Common myeloid progenitor, CD34-positive (primary cell): ENCODE measurements around the gene SERINC5.
"Not testable (repeated sequence)": the region's sequence is repeated elsewhere in the genome, so short reads cannot be mapped to it uniquely, and the experiment has no call there.

Experiments
- CTCF ChIA-PET: fragments of 350-600 bp; sonication (Branson Sonifier 250); formaldehyde crosslinking; loops from one replicate; lab custom pipeline; 2021; ENCODE audit warnings: antibody characterized with exemption; lab: Charles Lee
- POLR2A ChIA-PET: fragments of 350-600 bp; sonication (Branson Sonifier 250); formaldehyde crosslinking; loops from one replicate; lab custom pipeline; 2021; ENCODE audit warnings: antibody characterized with exemption; lab: Charles Lee
- DNase-seq, 3 donors: peaks; one replicate each; pipeline versions ENCODE4 v3.0.0 to v3.0.0-alpha.2; 2013
- H3K27ac ChIP-seq, 2 experiments: 1 replicate in 1 of 2; 2 replicates in 1 of 2; pipeline ENCODE4 v1.7.0; 2013; ENCODE audit warnings: inconsistent platforms in 2 of 2, low read length in 2 of 2, mild to moderate bottlenecking in 2 of 2, low read depth in 1 of 2, moderate library complexity in 1 of 2; ENCODE audit not compliant: severe bottlenecking in 2 of 2, insufficient read depth in 1 of 2, poor library complexity in 1 of 2
- H3K27me3 ChIP-seq, 5 experiments: replicated peaks in 2 of 5; 1 replicate in 3 of 5; 2 replicates in 2 of 5; pipeline versions ENCODE4 v1.6.1 to v1.7.0; 2013; ENCODE audit warnings: low read length in 4 of 5, mild to moderate bottlenecking in 2 of 5, moderate library complexity in 2 of 5, inconsistent platforms in 1 of 5; ENCODE audit not compliant: insufficient read depth in 5 of 5, control insufficient read depth in 4 of 5
- H3K36me3 ChIP-seq, 4 experiments: 1 replicate in 2 of 4; 2 replicates in 2 of 4; pipeline versions ENCODE4 v1.6.1 to v1.7.0; 2013; ENCODE audit warnings: low read length in 3 of 4, control low read depth in 1 of 4, mild to moderate bottlenecking in 1 of 4; ENCODE audit not compliant: control insufficient read depth in 4 of 4, insufficient read depth in 4 of 4
- H3K4me1 ChIP-seq, 4 experiments: 1 replicate in 3 of 4; 2 replicates in 1 of 4; pipeline versions ENCODE4 v1.6.1 to v1.7.1; 2013; ENCODE audit warnings: low read length in 3 of 4, mild to moderate bottlenecking in 3 of 4, control low read depth in 1 of 4, inconsistent platforms in 1 of 4, moderate library complexity in 1 of 4; ENCODE audit not compliant: control insufficient read depth in 4 of 4, insufficient read depth in 4 of 4; ENCODE audit errors: control extremely low read depth in 1 of 4
- H3K4me3 ChIP-seq, 7 experiments: 1 replicate in 4 of 7; 2 replicates in 3 of 7; pipeline versions ENCODE4 v1.5.1 to v1.7.0; 2013; ENCODE audit warnings: mild to moderate bottlenecking in 7 of 7, low read length in 6 of 7, moderate library complexity in 6 of 7, inconsistent platforms in 2 of 7, low read depth in 2 of 7, control low read depth in 1 of 7; ENCODE audit not compliant: insufficient read depth in 4 of 7, control insufficient read depth in 1 of 7; ENCODE audit errors: extremely low read depth in 1 of 7
- H3K9me3 ChIP-seq, 5 experiments: 1 replicate in 4 of 5; 2 replicates in 1 of 5; pipeline versions ENCODE4 v1.6.1 to v1.7.1; 2013; ENCODE audit warnings: low read length in 4 of 5, mild to moderate bottlenecking in 2 of 5, inconsistent platforms in 1 of 5, low read depth in 1 of 5, moderate library complexity in 1 of 5; ENCODE audit not compliant: control insufficient read depth in 4 of 5, insufficient read depth in 2 of 5; ENCODE audit errors: control extremely low read depth in 1 of 5
- WGBS: methylation state at CpG from one replicate; pipeline ENCODE4 v1.1.5; 2013; ENCODE audit not compliant: insufficient coverage; 5-methylcytosine and 5-hydroxymethylcytosine counted together

Gene SERINC5

GRCh38 chr5:80190960-80191359, 64.9 kb downstream of the SERINC5 start:
- ChIA-PET CTCF (no interaction called here), POLR2A (no interaction called here)
- H3K4me1 ChIP-seq = peaks cover 33 to 72% (median 43%) of the 10 kb centered on the region in 4 experiments
- no peak overlapping the region for H3K4me3 ChIP-seq
- H3K27ac ChIP-seq = peak overlapping the region in 1 of 2 experiments; percentile 55
- no peaks in the 10 kb centered on the region for H3K27me3 ChIP-seq
- no peaks in the 10 kb centered on the region for H3K9me3 ChIP-seq
- DNase-seq = peak in 2 of 3 donors; percentile 38 to 47
- WGBS = 64% methylated on average over 2 of the region's 3 CpGs
- H3K36me3 ChIP-seq = peaks cover 0 to 2% (median 0%) of the 10 kb centered on the region in 4 experiments

GRCh38 chr5:80189701-80190100, 66.1 kb downstream of the SERINC5 start:
- Histone ChIP-seq H3K36me3 (peaks cover 0 to 3% (median 0%) of the 10 kb centered on the region in 4 experiments), H3K4me3 (no peak overlapping the region), H3K27ac (no peak overlapping the region), H3K4me1 (peaks cover 33 to 77% (median 43%) of the 10 kb centered on the region in 4 experiments), H3K27me3 (no peaks in the 10 kb centered on the region), H3K9me3 (no peaks in the 10 kb centered on the region)
- POLR2A ChIA-PET = no interaction called here
- no peak for DNase-seq
- WGBS = no CpG with 5 or more reads among the region's 3 CpGs
- CTCF ChIA-PET = no interaction called here

GRCh38 chr5:80189201-80189600, 66.6 kb downstream of the SERINC5 start:
- ChIA-PET POLR2A (no interaction called here), CTCF (interaction anchor here (0.8 kb wide), 1 partner anchor 26 kb away, joined by 3 read pairs; no protein-coding TSS in a partner anchor)
- Histone ChIP-seq H3K36me3 (peaks cover 0 to 3% (median 0%) of the 10 kb centered on the region in 4 experiments), H3K27me3 (no peaks in the 10 kb centered on the region), H3K9me3 (no peaks in the 10 kb centered on the region), H3K4me3 (peak overlapping the region in 1 of 7 experiments; percentile 40), H3K27ac (no peak overlapping the region), H3K4me1 (peaks cover 32 to 77% (median 44%) of the 10 kb centered on the region in 4 experiments)
- WGBS = 80% methylated on average over 1 of the region's 8 CpGs
- no peak for DNase-seq

- no peak for DNase-seq
- H3K9me3 ChIP-seq = no peaks in the 10 kb centered on the region
- H3K27ac ChIP-seq = peak overlapping the region in 1 of 2 experiments; percentile 14
- H3K27me3 ChIP-seq = no peaks in the 10 kb centered on the region
- H3K4me3 ChIP-seq = no peak overlapping the region
- peaks cover 0 to 3% (median 0%) of the 10 kb centered on the region in 4 experiments for H3K36me3 ChIP-seq
- WGBS = 98% methylated on average over 6 of the region's 6 CpGs
- peaks cover 29 to 77% (median 49%) of the 10 kb centered on the region in 4 experiments for H3K4me1 ChIP-seq
- ChIA-PET CTCF (interaction anchor here (0.8 to 1.2 kb wide), 2 partner anchors 12 to 17 kb away, joined by 3 to 4 read pairs; no protein-coding TSS in a partner anchor), POLR2A (no interaction called here)
Measured at GRCh38 chr5:80187421-80188090, 68.3 kb downstream of the SERINC5 start.

GRCh38 chr5:80185535-80185934, 70.3 kb downstream of the SERINC5 start:
- H3K4me3 ChIP-seq, CTCF ChIA-PET, H3K36me3 ChIP-seq, H3K27me3 ChIP-seq, H3K9me3 ChIP-seq, POLR2A ChIA-PET, H3K27ac ChIP-seq, DNase-seq: not testable (repeated sequence)
- peaks cover 25 to 76% (median 49%) of the 10 kb centered on the region in 4 experiments for H3K4me1 ChIP-seq
- WGBS = 100% methylated on average over 6 of the region's 9 CpGs

- no peaks in the 10 kb centered on the region for H3K27me3 ChIP-seq
- no peak overlapping the region for H3K27ac ChIP-seq
- POLR2A ChIA-PET = no interaction called here
- H3K4me3 ChIP-seq = no peak overlapping the region
- CTCF ChIA-PET = no interaction called here
- H3K4me1 ChIP-seq = peaks cover 23 to 80% (median 50%) of the 10 kb centered on the region in 4 experiments
- DNase-seq = no peak
- H3K36me3 ChIP-seq = peaks cover 0 to 3% (median 0%) of the 10 kb centered on the region in 4 experiments
- WGBS = 96% methylated on average over 5 of the region's 6 CpGs
- H3K9me3 ChIP-seq = no peaks in the 10 kb centered on the region
Measured at GRCh38 chr5:80185095-80185494, 70.8 kb downstream of the SERINC5 start.
